Motor neuron (in vitro differentiated cells): ENCODE results near the gene BNC2. TPM values are rescaled to one million over a fixed set of nuclear protein-coding genes. Genes with fewer than 3 reads are reported as not detected.

Experiments
- ATAC-seq, 8 experiments: fragments of 200-7000 bp; cut with Tn5 transposase; replicated peaks in 6 of 8; 2 replicates each; pipeline ENCODE4 v1.8.0; 2021; ENCODE audit warnings: mild to moderate bottlenecking in 8 of 8, moderate library complexity in 8 of 8
- H3K27ac ChIP-seq, 2 donors: fragments of 250-450 bp; sonication (Bioruptor Pico); 2 replicates each; pipeline ENCODE4 v1.9.0; 2021; ENCODE audit warnings: antibody characterized with exemption in 2 of 2, mild to moderate bottlenecking in 2 of 2, moderate library complexity in 1 of 2
- H3K4me1 ChIP-seq, 2 donors: fragments of 250-450 bp; sonication (Bioruptor Pico); replicated peaks in 1 of 2; 2 replicates each; pipeline ENCODE4 v1.6.1; 2021; ENCODE audit warnings: antibody characterized with exemption in 2 of 2, mild to moderate bottlenecking in 2 of 2, moderate library complexity in 1 of 2
- H3K4me3 ChIP-seq, 5 donors: fragments of 250-450 bp; sonication (Bioruptor Pico); 2 replicates each; pipeline ENCODE4 v1.9.0; 2021; ENCODE audit warnings: antibody characterized with exemption in 5 of 5, mild to moderate bottlenecking in 5 of 5, moderate library complexity in 4 of 5
- WGBS, 10 experiments: fragments of 450-650 bp; shearing (Covaris generic); methylation state at CpG; one replicate each; pipeline ENCODE4 v1.0.0; 2022; 5-methylcytosine and 5-hydroxymethylcytosine counted together
- in situ Hi-C, 9 experiments: fragments of 400-800 bp; cut with MboI; loops; one replicate each; pipeline ENCODE4 v1.15.0; 2021; ENCODE audit warnings: low sequenced_read_pairs in 9 of 9, low pct_unique_long_range_greater_than_20kb in 2 of 9; ENCODE audit not compliant: unreplicated experiment in 9 of 9
- total RNA-seq, 8 experiments: library from RNA; unstranded; fragments of 300-600 nt; gene quantifications; 2 replicates each; pipeline versions ENCODE4 v1.2.3 to v1.2.4, GENCODE V29; 2022

BNC2 gene
- total RNA-seq, 8 experiments from 2014 or later, result 0.54 to 42.8 (median 4.3) TPM

- in situ Hi-C loops, result no loop called here
- no peak overlapping the region for H3K27ac ChIP-seq
- no peak overlapping the region for H3K4me3 ChIP-seq
- peaks cover 0 to 10% of the 10 kb centered on the region in 2 donors for H3K4me1 ChIP-seq
- 49 to 100% (median 91%) methylated on average over 1 to 5 of the region's 5 CpGs for WGBS, 10 experiments
- peak in 1 of 8 experiments; percentile 10 for ATAC-seq
These were observed 182.6 kb downstream of the BNC2 start for GRCh38 chr9:16687678-16688369.

- no peak for ATAC-seq
- H3K4me3 ChIP-seq, result no peak overlapping the region
- H3K4me1 ChIP-seq, result peaks cover 9 to 15% of the 10 kb centered on the region in 2 donors
- WGBS, 10 experiments, result 67 to 100% (median 89%) methylated on average over 1 to 2 of the region's 2 CpGs
- H3K27ac ChIP-seq, result no peak overlapping the region
- in situ Hi-C loops, result no loop called here
These were observed 187.1 kb downstream of the BNC2 start for GRCh38 chr9:16683326-16683725.

- H3K4me1 ChIP-seq, result peaks cover 9 to 12% of the 10 kb centered on the region in 2 donors
- ATAC-seq, result no peak
- 73 to 98% (median 80%) methylated on average over 1 to 7 of the region's 7 CpGs for WGBS, 10 experiments
- H3K4me3 ChIP-seq, result no peak overlapping the region
- in situ Hi-C loops, result no loop called here
- H3K27ac ChIP-seq, result no peak overlapping the region
These were observed 188.2 kb downstream of the BNC2 start for GRCh38 chr9:16682273-16682672.

DNA sequence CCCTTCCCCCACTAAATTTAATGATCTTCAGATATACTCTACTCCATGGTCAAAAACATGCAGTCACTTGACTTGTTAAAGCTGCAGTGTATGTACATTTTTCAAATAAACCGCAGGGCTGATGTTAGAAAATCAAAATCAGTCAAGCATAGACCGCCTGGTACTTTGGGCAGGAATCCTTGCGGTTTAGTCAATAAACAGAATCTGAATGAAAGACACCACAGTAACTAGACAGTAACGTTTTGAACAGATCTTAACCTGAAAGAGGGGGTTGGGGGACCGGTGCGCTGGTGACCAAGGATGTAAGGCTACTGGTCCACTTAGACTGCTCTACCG, 188.8 kb downstream of the BNC2 start:
- ATAC-seq, result peak in 3 of 8 experiments; percentile 37 to 72 (median 51)
- H3K4me1 ChIP-seq, result peaks cover 7 to 9% of the 10 kb centered on the region in 2 donors
- H3K4me3 ChIP-seq, result no peak overlapping the region
- no peak overlapping the region for H3K27ac ChIP-seq
- in situ Hi-C loops, result no loop called here
- 0 to 100% (median 70%) methylated on average over 1 to 7 of the region's 7 CpGs; no CpG with 5 or more reads in 1 of the 10 experiments for WGBS, 10 experiments

DNA sequence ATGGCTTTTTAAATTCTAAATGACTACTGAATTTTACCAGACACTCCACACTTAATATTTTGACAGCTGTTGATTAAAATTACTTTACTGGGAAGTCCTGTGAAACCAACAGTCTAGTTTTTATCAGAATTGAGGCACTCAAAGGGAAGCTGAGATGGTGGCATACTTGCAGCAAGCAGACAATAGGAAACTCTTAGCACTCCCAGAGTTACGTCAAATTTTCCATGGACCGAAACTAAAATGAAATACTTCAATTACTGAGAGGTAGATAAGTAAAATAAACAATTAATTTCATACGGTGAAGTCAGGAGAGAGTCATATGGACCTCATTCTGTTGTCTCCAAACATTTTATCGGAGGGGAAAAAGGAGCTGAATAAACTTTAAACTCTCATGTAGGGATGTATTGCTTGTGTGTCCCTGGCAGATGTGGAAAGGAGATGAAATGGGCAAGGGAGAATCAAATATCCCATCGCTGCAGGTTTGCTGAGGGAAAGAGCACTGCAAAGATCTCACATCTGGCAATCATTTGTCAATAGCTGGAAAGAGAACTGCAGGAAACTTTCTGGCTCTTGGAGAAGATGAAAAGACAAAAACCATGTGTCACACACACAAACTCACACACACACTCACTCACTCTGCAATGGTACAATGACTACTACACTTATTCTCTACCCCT, 189.4 kb downstream of the BNC2 start:
- Histone ChIP-seq H3K4me1 (peaks cover 7 to 9% of the 10 kb centered on the region in 2 donors), H3K4me3 (no peak overlapping the region), H3K27ac (no peak overlapping the region)
- 5 to 100% (median 54%) methylated on average over 1 to 4 of the region's 5 CpGs; no CpG with 5 or more reads in 2 of the 10 experiments for WGBS, 10 experiments
- peak in 1 of 8 experiments; percentile 11 for ATAC-seq
- in situ Hi-C loops, result no loop called here

GRCh38 chr9:16680541-16680940, 189.9 kb downstream of the BNC2 start:
- no peak overlapping the region for H3K27ac ChIP-seq
- in situ Hi-C loops, result no loop called here

GRCh38 chr9:16679327-16679821, 191.1 kb downstream of the BNC2 start:
- H3K27ac ChIP-seq, result no peak overlapping the region

More at GRCh38 chr9:16680541-16680940, 189.9 kb downstream of the BNC2 start:
- Histone ChIP-seq H3K4me1 (peaks cover 7 to 9% of the 10 kb centered on the region in 2 donors), H3K4me3 (no peak overlapping the region)
- 14 to 95% (median 75%) methylated on average over 2 to 3 of the region's 3 CpGs; no CpG with 5 or more reads in 1 of the 10 experiments for WGBS, 10 experiments
- ATAC-seq, result no peak

DNA sequence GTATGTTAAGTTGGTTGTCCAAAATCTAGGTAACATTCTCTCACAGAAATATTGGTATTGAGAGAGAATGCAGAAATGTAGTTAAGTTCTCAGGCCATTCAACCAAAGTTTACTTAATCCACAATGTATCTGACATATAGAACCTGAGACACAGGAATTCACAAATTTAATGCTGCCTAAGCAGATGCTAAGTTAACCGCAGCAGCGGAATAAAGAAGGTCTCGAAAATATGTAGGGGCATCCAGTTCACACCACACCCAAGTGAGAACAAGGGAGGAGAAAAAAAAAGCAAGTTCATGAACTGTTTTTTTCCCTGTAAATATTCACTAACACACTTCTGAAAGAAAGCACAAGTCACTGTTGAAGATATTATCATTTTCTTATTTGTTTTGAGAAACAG, 194.0 kb downstream of the BNC2 start:
- ATAC-seq, result peak in 2 of 8 experiments; percentile 39 to 74
- in situ Hi-C loops, result no loop called here
- H3K4me1 ChIP-seq, result peaks cover 7 to 9% of the 10 kb centered on the region in 2 donors
- no peak overlapping the region for H3K27ac ChIP-seq
- 0 to 100% (median 91%) methylated on average over 2 to 3 of the region's 3 CpGs; no CpG with 5 or more reads in 1 of the 10 experiments for WGBS, 10 experiments
- no peak overlapping the region for H3K4me3 ChIP-seq

More at GRCh38 chr9:16679327-16679821, 191.1 kb downstream of the BNC2 start:
- 7 to 89% (median 80%) methylated on average over 2 to 8 of the region's 10 CpGs; no CpG with 5 or more reads in 1 of the 10 experiments for WGBS, 10 experiments
- Histone ChIP-seq H3K4me1 (peaks cover 7 to 9% of the 10 kb centered on the region in 2 donors), H3K4me3 (no peak overlapping the region)
- in situ Hi-C loops, result no loop called here
- peak in 7 of 8 experiments; percentile 26 to 96 (median 70) for ATAC-seq

GRCh38 chr9:16675131-16675530, 195.3 kb downstream of the BNC2 start:
- Histone ChIP-seq H3K4me3 (no peak overlapping the region), H3K27ac (no peak overlapping the region), H3K4me1 (peaks cover 7 to 9% of the 10 kb centered on the region in 2 donors)
- WGBS, 10 experiments, result 80 to 97% (median 95%) methylated on average over 1 to 5 of the region's 5 CpGs; no CpG with 5 or more reads in 4 of the 10 experiments
- in situ Hi-C loops, result no loop called here
- peak in 2 of 8 experiments; percentile 22 to 48 for ATAC-seq

GRCh38 chr9:16673171-16673570, 197.3 kb downstream of the BNC2 start:
- no peak overlapping the region for H3K27ac ChIP-seq
- in situ Hi-C loops, result no loop called here
- H3K4me1 ChIP-seq, result peaks cover 0 to 10% of the 10 kb centered on the region in 2 donors
- ATAC-seq, result no peak
- H3K4me3 ChIP-seq, result no peak overlapping the region

- H3K4me3 ChIP-seq, result no peak overlapping the region
- in situ Hi-C loops, result no loop called here
- ATAC-seq, result no peak
- 79 to 100% (median 97%) methylated on average over 1 to 3 of the region's 3 CpGs; no CpG with 5 or more reads in 1 of the 10 experiments for WGBS, 10 experiments
- peaks cover 0 to 10% of the 10 kb centered on the region in 2 donors for H3K4me1 ChIP-seq
- H3K27ac ChIP-seq, result no peak overlapping the region
These were observed 198.0 kb downstream of the BNC2 start for GRCh38 chr9:16672501-16672900.

- H3K4me3 ChIP-seq, result no peak overlapping the region
- ATAC-seq, result no peak
- WGBS, 10 experiments, result 29 to 90% (median 75%) methylated on average over 1 of the region's 1 CpG; no CpG with 5 or more reads in 7 of the 10 experiments
- no peak overlapping the region for H3K27ac ChIP-seq
- peaks cover 0 to 10% of the 10 kb centered on the region in 2 donors for H3K4me1 ChIP-seq
- in situ Hi-C loops, result no loop called here
These were observed 198.8 kb downstream of the BNC2 start for GRCh38 chr9:16671591-16672137.

- H3K27ac ChIP-seq, result no peak overlapping the region
- peaks cover 0 to 10% of the 10 kb centered on the region in 2 donors for H3K4me1 ChIP-seq
- in situ Hi-C loops, result no loop called here
- 80 to 100% (median 94%) methylated on average over 1 to 5 of the region's 6 CpGs; no CpG with 5 or more reads in 4 of the 10 experiments for WGBS, 10 experiments
- ATAC-seq, result no peak
- no peak overlapping the region for H3K4me3 ChIP-seq
These were observed 199.7 kb downstream of the BNC2 start for GRCh38 chr9:16670791-16671190.
